Epidermal melanocyte (primary cell): ENCODE data around the gene ZBTB16.

Experiments used
- DNase-seq: peaks from one replicate; pipeline ENCODE4 v3.0.0; 2011; ENCODE audit warnings: low spot score; ENCODE audit not compliant: insufficient read length

The ZBTB16 gene

DNA sequence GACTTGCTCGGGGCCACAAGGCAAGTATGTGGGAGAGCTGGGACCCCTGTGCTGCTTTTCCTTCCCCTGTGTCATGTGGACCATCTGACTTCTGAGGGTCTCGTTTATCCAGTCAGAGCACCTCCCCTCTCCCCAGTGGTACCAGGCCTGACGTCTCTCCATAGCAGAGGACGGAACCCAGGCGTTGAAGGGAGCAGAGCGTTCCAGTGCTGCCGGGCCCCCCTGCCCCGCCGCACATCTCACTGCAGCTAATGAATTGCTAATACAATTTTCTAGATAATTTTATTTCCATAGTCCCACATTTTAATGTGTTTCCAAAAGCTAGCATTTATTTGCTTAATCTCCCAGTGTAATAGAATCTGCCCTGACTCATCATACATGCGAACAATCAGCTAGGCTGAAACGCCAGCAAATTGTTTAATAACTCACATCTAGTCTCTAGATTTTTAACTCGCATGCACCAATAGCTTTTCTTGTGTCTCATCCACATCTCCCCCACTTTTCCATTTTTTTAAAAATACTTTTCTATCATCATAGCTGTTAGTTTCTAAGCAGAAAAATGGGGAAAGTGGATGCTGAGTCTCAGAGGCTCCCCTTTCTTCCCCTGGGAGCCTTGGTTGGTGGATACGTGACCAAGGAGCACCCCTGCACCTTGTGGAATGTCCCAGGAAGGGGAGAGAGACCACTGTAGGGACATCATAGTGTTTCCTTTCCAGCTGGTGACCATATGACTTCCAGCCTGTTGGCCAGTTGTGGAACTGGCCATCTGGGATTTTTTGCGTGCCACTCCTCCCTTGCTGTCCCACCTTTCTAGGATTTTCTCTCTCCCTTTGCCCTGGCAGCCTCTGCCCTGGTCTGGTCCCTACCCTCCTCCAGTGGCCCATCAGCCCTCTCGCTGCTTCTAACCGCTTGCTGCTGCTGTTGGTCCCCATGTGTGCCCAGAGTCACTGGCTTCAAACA, 178.1 kb downstream of the ZBTB16 start:
- DNase-seq: no peak

DNA sequence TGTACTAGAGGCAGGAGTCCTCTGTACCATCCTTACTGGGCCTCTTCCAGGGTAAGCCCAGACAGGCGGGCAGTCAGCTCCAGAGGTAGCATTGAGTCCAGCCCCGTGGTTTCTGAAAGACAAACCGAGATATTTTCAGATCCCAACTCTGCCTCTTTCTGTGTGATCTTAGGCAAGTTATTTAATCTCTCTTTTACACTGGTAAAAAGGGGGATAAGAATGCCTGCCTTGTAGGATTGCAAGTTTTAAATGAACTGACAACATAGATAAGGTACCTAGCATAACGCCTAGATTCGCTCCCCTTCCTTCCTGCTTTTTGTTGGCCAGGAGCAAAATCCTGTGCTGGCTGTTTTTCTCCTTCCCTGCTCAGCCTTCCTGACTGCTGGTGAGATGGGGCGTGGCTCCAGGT, 180.2 kb downstream of the ZBTB16 start:
- DNase-seq: no peak

DNA sequence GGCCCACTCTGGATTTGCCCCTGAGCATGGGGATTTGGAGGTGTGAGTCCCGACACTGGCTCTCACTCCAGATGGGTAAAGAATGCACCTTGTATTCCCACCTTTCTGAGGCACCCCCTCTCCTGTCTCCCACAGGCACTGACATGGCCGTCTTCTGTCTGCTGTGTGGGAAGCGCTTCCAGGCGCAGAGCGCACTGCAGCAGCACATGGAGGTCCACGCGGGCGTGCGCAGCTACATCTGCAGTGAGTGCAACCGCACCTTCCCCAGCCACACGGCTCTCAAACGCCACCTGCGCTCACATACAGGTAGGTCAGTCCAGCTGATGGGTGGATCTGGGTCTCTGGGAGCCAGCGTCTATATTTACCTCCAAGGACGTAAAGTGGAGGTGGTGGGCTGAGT, 182.5 kb downstream of the ZBTB16 start:
- DNase-seq: no peak

DNA sequence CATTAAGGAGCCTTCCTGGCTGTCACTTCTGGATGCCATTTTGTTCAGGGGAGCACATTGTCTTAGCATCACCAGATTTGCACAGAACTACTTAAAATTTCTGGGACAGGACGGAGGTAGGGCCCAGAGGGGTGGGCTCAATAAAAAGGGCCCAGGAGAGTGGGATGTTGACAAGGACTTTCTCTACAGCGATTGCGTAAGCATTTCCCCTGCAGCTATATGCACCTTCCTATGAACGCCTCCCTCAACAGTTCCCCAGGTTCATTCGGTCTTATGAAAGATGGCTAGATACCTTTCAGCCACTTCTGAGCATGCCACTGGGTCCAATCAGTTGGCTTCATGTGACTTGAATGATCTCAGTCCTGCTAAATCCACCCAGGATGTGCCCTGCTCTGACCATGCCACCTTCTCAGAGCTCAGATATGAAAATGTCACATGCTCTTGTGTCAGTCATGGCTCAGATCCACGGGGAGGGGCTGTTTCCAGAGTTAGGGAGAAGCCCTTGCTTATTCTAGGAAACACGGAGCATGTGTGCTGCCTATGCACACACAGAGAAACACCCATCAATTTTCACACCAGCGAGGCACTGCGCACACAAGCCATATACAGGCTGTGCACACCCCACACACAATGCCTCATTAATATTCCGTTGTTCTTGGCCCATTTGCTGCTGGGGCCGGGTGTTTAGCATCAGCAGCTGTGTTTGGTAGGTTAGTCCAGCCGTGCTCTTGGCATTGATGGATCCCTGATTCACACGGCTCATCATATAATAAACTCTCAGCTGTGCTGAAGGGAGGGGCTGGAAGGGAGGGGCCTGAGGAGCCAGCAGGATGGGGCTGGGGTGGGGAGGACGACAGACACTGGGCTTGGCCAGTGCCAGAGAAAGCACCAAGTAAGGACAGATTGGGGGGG, 184.2 kb downstream of the ZBTB16 start:
- no peak for DNase-seq

DNA sequence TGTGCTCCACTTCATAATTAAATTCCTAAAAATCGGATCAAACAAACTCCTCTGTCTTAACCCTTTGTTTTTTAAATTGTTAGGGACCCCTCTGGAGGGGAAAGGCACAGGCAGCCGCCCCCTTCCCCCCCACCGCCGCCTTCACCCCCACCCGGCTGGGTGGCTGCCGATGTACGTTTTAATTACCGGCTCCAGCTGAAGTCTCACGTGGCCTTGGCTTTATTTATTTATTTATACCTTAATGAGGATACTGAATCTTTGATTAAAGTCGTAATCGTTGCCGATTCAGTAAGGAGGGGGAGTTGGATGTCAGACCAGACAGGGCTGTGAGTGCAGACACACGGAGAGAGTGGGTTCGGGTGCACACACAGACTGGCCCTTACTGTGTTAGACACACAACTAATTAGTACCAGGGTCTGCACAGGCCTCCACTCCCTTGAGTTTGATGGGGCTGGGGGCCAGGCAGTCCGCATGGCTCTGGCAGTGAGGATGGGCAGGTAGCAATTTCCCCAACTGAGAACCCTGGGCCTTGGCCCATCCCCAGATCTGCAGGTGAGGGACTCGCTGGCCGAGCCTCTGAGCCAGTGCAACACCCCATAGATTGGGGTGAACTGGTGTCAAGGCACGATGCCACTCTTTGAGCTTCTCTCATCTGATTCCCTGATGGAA, 185.3 kb downstream of the ZBTB16 start:
- no peak for DNase-seq

DNA sequence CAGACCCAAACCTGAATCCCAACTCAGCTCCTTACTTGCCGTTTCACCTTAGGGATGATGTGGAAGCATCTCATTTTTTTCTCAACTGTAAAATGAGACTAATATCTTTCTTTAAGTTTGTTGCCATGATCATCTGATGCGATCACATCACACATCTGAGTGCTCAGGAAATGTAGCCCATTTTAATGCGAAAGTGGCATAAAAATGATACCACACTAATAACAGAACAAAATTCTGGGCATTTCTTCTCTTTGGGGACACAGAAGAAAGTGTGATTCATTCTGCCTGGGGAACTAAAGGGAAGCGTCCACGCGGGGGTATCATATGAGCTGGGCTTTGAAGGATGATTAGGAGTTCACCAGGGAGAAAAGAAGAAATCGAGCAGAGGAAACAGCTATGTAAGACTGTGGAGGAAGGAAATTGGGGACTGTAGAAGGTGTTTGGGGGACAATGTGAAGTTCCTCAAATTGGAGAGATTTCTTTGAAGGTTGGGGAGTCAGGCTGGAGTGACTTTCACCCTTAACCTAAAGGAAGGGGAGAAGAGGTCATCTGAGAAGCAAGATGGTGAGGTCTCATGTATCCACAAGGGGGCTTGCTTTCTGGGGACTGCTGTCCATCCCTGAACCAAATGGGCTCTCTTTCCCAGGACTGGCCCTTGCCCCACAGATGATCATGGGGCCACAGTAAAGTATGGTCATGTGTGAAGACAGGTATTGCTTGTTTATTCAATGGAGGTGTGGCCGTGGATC, 187.0 kb downstream of the ZBTB16 start:
- DNase-seq: no peak

DNA sequence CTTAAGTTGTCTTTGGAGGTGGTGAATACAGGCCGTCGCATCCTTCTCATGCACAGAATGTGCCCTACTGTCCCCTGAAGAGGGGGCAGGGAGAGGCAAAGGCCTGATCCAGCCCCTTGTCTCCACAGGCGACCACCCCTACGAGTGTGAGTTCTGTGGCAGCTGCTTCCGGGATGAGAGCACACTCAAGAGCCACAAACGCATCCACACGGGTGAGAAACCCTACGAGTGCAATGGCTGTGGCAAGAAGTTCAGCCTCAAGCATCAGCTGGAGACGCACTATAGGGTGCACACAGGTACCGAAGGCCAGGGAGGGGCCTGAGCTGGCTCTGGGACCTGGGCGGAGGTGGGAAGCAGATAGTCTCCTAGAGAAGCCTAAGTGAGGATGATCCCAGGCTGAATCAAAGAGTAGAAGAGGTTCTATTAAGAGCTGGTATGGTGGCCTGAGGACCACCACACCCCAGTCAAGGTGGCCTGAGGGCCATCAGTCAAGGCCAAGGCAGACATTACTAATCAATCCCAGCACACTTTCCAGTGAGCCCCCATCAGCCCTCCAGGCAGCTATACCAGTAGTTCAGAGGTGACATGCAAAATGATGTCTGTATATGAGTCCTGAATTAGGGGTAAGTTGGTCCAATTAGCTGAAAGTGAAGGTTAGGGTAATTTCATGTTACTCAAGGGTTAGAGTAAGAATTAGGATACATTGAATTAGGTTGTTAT, 187.7 kb downstream of the ZBTB16 start:
- no peak for DNase-seq

DNA sequence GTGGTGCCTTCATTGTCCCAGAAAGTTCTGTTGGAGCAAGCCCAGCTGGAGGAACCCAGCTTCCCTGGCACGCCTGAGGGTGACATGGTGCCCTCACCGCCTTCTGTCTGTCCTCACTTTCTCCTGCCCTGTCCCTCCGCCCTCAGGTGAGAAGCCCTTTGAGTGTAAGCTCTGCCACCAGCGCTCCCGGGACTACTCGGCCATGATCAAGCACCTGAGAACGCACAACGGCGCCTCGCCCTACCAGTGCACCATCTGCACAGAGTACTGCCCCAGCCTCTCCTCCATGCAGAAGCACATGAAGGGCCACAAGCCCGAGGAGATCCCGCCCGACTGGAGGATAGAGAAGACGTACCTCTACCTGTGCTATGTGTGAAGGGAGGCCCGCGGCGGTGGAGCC, 190.7 kb downstream of the ZBTB16 start:
- no peak for DNase-seq

DNA sequence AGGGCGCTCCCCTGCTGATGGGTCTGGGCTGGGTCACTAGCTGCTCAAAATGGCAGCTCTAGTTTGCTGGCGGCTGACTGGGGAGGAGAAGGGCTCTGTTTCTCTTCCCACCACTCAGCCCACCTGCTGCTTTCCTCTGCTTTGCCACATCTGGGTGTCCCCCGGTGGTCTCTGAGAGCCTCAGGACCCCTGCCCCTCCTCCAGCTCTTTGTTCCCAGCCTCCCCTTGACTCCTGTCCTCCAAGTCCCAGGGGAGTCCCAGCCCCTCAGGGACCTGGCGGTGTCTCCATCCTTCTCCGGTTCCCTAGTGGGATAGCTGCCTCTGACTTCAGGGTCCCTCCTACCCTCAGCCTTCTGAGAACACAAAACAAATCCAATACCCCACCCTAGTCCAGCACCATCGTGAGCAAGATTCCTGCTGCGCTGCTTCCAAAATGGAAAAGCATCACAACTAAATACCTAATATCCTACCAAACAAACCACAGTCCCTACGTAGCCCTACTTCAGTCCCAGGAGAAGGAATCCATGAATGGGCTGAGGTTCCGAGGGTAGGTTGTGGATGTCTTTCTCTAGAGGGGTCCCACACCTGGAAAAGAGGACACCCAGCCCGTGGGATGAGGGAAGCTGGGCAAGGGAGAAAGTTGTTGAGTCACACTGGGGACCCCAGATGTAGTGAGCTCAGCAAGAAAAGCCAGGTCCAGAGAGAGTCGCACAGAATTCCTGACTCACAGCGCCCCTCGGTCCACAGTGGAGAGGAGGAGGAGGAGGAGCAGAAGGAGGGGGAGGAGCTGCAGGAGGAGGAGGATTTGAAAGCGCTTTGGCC, 191.7 kb downstream of the ZBTB16 start:
- no peak for DNase-seq

DNA sequence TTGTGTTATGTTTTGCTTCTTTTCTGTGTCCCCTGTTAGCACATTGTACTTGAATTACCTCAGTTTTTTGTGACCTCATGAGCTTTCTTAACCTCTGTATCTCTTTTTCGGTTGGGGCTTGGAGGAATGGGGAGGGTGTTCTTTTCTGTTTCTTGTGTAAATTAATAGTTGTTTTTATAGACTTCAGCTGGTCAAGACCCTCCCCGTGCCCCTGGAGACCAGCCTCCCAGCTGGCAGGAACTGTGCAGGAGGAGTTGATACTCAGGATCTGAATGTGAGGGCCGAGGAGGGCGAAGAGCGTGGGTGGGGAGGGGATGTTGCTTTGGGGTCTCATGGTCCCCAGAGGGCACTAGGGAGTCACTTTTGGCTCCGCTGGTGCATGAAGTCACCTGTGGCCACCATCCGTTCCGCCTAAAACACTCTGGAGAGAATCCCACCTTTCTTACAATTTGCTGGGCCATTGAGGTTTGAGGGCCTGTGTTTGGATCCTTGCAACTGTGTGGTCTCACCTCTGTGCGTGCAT, 192.4 kb downstream of the ZBTB16 start:
- no peak for DNase-seq

DNA sequence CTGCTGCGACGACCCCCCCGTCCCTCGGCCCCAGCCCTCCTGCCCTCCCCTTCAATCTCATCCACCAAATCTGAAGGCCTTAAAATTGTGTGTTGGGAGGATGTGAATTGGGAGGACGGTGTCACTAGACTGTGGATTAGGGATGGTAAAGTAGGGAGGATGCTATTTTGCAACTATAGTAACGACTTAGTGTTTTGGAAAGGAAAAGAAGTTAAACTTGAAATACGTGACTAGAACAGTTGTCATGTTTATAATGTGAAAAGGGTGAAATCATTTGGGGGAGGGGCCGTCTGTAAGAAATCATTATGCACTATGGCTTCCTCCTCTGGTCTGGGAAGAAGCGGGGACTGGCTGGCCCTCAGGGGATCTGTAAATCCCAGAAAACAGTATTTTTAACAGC, 193.3 kb downstream of the ZBTB16 start:
- no peak for DNase-seq

DNA sequence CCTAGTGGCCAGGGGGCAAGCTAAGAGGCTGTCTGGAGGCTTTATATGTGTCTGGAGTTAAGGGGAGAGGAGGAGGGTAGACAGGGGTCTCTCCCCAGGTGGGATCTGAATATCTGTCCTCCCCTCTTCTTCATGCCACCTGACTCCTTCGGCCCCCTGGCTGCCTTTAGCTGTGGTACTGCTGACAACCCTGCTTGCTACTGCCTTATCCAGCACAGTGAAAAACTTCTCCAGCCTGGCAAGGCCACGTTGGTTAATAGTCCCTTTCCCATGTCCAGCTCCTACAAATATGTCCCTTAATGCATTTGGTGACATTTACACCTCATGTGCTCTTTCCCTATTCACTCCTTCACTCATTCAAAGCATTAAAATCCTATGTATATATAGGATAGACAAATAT, 194.3 kb downstream of the ZBTB16 start:
- DNase-seq: no peak

DNA sequence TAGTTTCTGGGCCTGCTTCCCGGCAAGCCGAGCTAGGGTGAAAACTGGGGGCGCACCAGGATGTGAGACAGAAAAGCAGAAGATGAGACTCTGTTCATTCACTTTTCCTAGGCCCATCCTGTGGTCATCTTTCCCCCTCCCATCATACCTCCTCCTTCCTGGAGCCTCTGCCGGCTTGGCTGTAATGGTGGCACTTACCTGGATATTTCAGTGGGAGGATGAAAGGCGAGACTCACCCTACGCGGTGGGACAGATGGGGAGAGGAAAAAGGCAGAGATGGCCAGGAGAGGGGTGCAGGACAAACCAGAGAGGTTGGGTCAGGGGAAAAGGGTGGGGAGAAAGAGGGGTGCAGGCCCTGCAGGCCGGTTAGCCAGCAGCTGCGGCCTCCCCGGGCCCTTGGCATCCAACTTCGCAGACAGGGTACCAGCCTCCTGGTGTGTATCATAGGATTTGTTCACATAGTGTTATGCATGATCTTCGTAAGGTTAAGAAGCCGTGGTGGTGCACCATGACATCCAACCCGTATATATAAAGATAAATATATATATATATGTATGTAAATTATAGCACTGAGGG, 195.1 kb downstream of the ZBTB16 start:
- DNase-seq: no peak

DNA sequence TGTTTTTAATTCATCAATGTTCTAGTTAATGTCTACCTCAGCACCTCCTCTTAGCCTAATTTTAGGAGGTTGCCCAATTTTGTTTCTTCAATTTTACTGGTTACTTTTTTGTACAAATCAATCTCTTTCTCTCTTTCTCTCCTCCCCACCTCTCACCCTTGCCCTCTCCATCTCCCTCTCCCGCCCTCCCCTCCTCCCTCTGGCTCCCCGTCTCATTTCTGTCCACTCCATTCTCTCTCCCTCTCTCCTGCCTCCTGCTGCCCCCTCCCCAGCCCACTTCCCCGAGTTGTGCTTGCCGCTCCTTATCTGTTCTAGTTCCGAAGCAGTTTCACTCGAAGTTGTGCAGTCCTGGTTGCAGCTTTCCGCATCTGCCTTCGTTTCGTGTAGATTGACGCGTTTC, 195.8 kb downstream of the ZBTB16 start:
- no peak for DNase-seq

DNA sequence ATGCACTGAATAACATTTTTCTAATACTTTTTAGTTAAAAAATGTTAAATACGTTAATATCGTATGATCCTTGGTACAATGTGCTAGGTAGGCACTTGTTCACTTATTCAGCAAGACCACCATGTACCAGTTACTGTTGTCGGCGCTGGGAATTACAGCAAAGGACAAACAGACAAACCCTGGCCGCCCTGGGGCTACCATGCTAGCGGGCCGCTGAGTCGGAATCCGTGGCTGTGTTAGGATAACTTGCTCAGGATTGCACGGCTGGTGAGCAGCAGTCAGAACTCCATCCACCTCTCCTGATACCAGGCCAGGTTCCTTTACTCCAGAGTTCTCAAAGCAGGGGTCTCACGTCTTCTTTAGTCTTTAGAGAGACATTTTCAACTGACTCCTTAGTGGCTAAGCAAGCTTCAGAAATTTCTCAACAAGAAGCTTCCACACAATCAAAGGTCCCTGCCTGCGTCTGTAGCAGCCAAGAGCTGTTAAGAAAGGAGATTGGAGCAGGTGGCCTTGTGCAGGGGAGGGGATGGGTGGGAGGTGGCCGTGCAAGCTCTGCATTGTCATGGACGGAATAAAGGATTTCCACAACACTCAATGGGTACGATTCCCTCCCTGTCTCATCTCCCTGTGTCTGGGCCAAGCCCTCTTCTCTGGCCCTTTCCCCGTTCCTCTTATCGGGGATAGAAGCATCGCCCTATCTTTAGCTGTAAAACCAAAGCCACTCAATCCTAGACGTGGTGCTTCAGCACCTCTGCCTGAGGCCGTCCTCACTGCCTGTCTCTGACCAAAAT, 196.9 kb downstream of the ZBTB16 start:
- no peak for DNase-seq

DNA sequence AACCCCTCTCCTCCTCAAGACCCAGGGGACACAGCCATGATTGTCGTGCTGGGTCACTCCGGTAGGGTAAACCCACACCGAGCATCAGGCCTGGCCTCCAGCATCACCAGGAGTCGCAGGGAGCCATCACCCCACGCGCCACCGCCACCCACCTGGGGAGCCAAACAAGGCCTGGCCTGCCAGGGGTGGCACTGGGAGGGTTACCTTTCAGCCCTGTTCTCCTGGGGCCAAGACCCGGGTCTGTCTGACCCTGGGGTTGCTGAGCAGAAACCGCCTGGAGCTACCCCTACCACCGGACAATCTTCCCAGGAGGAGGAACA, 197.4 kb downstream of the ZBTB16 start:
- DNase-seq: no peak

DNA sequence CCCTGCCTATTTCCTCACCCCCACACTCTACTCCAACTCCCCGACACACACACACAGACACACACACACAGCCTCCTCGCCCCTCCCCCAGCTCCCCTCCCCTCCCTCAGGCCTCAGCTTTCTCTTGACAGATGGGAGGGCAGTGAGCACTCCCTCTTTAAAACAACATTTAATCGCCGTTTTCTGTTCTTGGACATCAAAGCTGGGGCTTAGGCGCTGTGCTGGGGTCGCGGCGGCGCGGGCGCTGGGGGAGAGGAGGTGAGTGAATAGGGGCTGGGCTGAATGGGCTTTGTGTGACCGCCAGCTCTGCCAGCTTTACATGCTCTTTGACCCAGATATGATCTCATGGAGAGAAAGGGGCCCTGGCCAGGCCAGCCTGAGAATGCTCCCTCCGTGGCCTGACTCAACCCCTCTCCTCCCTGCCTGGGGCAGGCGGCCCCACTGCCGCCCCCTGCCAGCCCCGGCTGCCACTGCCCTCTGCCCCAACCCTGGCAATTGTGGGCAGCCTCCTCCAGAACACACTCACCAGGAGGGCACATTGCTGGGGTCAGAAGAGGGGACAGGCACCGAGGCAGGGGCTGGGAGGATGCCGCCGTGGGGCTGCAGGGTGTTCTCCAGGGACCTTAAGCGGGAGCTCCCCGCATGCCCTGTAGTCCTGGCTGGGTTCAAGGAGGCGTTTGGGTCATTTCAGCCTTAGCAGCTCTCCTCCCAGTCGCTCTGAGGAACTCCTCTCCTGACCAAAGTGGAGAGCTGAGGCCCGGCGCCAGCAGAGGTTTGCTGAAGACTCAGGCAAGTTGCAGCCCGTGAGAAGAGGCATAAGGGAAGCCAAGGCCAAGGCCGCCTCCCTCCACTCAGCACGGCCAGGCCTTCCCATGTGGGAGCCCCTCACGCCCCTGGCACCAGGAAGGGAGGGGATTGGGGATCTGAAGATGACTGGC, 198.4 kb downstream of the ZBTB16 start:
- no peak for DNase-seq
